ENCODE results near the gene RBM33. TPM values are rescaled to one million over a fixed set of nuclear protein-coding genes. Genes with fewer than 3 reads are reported as not detected.
A peak's percentile ranks its signal among the peaks of the same experiment; 100 is the strongest.

The RBM33 gene
- total and polyA plus RNA-seq, 2 of the 4 experiments (the other 2 are of a cell fraction): 7.3 to 10.8 TPM

DNA sequence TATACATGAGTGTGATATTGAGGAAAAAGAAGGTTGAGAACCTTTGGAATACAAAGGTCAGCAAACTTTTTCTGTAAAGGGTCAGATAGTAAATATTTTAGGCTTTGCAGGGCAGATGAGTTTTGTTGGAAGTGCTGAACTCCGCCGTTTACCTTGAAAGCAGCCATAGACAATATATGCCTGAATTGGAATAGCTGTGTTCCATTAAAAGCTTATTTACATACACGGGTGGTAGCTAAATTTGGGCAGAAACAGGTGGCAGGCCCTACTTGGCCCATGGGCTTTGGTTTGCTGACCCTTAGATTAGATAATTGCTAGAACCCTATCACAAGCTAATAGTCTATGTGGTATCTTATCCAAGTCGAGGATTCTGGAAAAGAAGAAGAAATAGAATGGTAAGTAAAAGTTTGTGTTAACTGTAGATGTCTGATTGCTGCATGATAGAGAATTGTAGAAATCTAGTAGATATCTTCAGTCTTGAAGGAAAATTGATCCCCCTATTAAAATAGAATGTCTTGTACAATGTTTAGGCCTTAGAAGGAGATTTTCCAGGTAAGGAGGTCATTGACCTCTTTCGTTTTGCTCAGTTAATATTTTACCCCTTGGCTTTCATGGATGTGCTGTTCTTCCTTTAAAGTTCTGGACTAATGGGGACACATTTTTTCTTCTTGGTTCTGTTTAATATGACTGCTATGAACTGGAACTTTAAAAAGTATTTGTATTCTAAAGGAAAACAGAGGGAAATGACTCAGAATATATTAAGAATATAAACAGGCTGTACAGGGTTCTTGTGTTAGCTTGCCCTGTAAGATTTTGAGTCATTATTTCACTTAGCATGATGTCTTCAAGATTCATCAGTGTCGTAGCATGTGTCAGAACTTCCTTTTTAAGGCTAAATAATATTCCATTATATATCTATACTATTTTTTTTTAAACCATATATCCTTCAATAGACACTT, 8.0 kb downstream of the RBM33 start:
- WGBS, 2 experiments (ENCODE audit: extremely low coverage in 2 of 2, insufficient read length in 1 of 2): no CpG with 5 or more reads among the region's 6 CpGs
- H3K79me1 ChIP-seq (ENCODE audit: low read depth in 1 of 2, low read length in 2 of 2): peaks cover 4 to 38% of the 10 kb centered on the region in 2 experiments; a peak in 3 of 4 replicates
- no TSS peak for BruUV-seq (replicated peaks)
- H3K4me2 ChIP-seq (ENCODE audit: low read depth, low read length): no peak overlapping the region; the same call in 1 of the 2 replicates
- no peak overlapping the region for H3K23ac ChIP-seq (ENCODE audit: low read depth, low read length)
- no peaks in the 10 kb centered on the region; the same call in 1 of the 2 replicates for H3K9me1 ChIP-seq (ENCODE audit: insufficient read depth, low read length)
- no peak overlapping the region for H3K27ac ChIP-seq (ENCODE audit: insufficient read depth, low read length)
- in situ Hi-C loops (cut with MboI; ENCODE audit: low sequenced_read_pairs): no loop called here
- H3K4me3 ChIP-seq (ENCODE audit: insufficient read depth, low read depth, low read length): no peak overlapping the region
- H2BK20ac ChIP-seq (ENCODE audit: low read depth, low read length): no peak overlapping the region
- no peak overlapping the region for H3K18ac ChIP-seq (ENCODE audit: low read depth, low read length)
- H2BK15ac ChIP-seq (ENCODE audit: low read depth, low read length): no peak overlapping the region
- H2BK5ac ChIP-seq (ENCODE audit: low read depth, low read length, poor library complexity, severe bottlenecking): peak overlapping the region; percentile 60
- no peak overlapping the region for H3K56ac ChIP-seq (ENCODE audit: extremely low read depth, insufficient read depth, low read length)
- H4K91ac ChIP-seq (ENCODE audit: insufficient read depth, low read depth, low read length): no peak overlapping the region
- H2AK5ac ChIP-seq (ENCODE audit: low read depth, low read length): no peak overlapping the region
- no peak overlapping the region for H2AFZ ChIP-seq (replicated peaks; ENCODE audit: low read length, poor library complexity)
- H3K27me3 ChIP-seq (ENCODE audit: control insufficient read depth, insufficient read depth, low read length): no peaks in the 10 kb centered on the region
- H3K14ac ChIP-seq (replicated peaks; ENCODE audit: low read depth, low read length): no peak overlapping the region
- peaks cover 7% of the 10 kb centered on the region for H3K4me1 ChIP-seq (ENCODE audit: control insufficient read depth, insufficient read depth, low read length)
- CTCF ChIA-PET: no interaction called here
- no peak overlapping the region for H2BK120ac ChIP-seq (ENCODE audit: low read depth, low read length)
- no peaks in the 10 kb centered on the region for H3K9me3 ChIP-seq (ENCODE audit: control insufficient read depth, insufficient read depth, low read length)
- H4K5ac ChIP-seq (ENCODE audit: low read depth, low read length): no peak overlapping the region
- POLR2A ChIA-PET (ENCODE audit: unreplicated experiment): no interaction called here
- no peak overlapping the region for H4K8ac ChIP-seq (ENCODE audit: low read depth in 2 of 2, low read length in 2 of 2)
- H4K20me1 ChIP-seq (ENCODE audit: insufficient read depth, low read length): peaks cover 82% of the 10 kb centered on the region
- H3K4ac ChIP-seq (ENCODE audit: low read depth, low read length): no peak overlapping the region
- peak; percentile 80 for ATAC-seq (ENCODE audit: low read depth)
- dilution Hi-C loops (cut with HindIII; ENCODE audit: low sequenced_read_pairs, unreplicated experiment): no loop called here
- DNase-seq: peak; percentile 76
- H2AK9ac ChIP-seq (replicated peaks; ENCODE audit: low read depth, low read length, poor library complexity): no peak overlapping the region
- H3K9ac ChIP-seq (ENCODE audit: low read depth, low read length): no peak overlapping the region
- peaks cover 2% of the 10 kb centered on the region for H3K36me3 ChIP-seq (ENCODE audit: control insufficient read depth, insufficient read depth, low read length)
- intact Hi-C loops (cut with micrococcal nuclease): no loop called here
- TF ChIP-seq CEBPB (IDR thresholded peaks at IDR 0.05; ENCODE audit: low read depth, low read length): no peak
- no peak for TF ChIP-seq MAZ (IDR thresholded peaks at IDR 0.05; ENCODE audit: borderline replicate concordance, low read depth, low read length)
- TF ChIP-seq, protein P1, sequence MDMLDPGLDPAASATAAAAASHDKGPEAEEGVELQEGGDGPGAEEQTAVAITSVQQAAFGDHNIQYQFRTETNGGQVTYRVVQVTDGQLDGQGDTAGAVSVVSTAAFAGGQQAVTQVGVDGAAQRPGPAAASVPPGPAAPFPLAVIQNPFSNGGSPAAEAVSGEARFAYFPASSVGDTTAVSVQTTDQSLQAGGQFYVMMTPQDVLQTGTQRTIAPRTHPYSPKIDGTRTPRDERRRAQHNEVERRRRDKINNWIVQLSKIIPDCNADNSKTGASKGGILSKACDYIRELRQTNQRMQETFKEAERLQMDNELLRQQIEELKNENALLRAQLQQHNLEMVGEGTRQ (IDR thresholded peaks at IDR 0.05; ENCODE audit: low read depth, low read length): no peak
- TF ChIP-seq FOS (IDR thresholded peaks at IDR 0.05; ENCODE audit: low read depth, low read length): no peak
- no peak for TF ChIP-seq RCOR1 (IDR thresholded peaks at IDR 0.05; ENCODE audit: insufficient replicate concordance, low read length)
- no peak for TF ChIP-seq SMC3 (IDR thresholded peaks at IDR 0.05; ENCODE audit: low read depth, low read length)
- TF ChIP-seq RFX5 (IDR thresholded peaks at IDR 0.05; ENCODE audit: low read depth, low read length): no peak
- TF ChIP-seq NFE2L2 (IDR thresholded peaks at IDR 0.05; ENCODE audit: low read depth, low read length): no peak
- TF ChIP-seq RAD21 (IDR thresholded peaks at IDR 0.05; ENCODE audit: low read length): no peak
- TF ChIP-seq MAFK (IDR thresholded peaks at IDR 0.05; ENCODE audit: low read depth, low read length): no peak
- TF ChIP-seq, protein P2, sequence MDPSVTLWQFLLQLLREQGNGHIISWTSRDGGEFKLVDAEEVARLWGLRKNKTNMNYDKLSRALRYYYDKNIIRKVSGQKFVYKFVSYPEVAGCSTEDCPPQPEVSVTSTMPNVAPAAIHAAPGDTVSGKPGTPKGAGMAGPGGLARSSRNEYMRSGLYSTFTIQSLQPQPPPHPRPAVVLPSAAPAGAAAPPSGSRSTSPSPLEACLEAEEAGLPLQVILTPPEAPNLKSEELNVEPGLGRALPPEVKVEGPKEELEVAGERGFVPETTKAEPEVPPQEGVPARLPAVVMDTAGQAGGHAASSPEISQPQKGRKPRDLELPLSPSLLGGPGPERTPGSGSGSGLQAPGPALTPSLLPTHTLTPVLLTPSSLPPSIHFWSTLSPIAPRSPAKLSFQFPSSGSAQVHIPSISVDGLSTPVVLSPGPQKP (IDR thresholded peaks at IDR 0.05; ENCODE audit: borderline replicate concordance, low read depth, low read length): no peak
- no peak for TF ChIP-seq CHD1 (IDR thresholded peaks at IDR 0.05; ENCODE audit: low read depth, low read length)
- TF ChIP-seq BHLHE40 (IDR thresholded peaks at IDR 0.05; ENCODE audit: low read depth, low read length): no peak
- TF ChIP-seq, protein P3, sequence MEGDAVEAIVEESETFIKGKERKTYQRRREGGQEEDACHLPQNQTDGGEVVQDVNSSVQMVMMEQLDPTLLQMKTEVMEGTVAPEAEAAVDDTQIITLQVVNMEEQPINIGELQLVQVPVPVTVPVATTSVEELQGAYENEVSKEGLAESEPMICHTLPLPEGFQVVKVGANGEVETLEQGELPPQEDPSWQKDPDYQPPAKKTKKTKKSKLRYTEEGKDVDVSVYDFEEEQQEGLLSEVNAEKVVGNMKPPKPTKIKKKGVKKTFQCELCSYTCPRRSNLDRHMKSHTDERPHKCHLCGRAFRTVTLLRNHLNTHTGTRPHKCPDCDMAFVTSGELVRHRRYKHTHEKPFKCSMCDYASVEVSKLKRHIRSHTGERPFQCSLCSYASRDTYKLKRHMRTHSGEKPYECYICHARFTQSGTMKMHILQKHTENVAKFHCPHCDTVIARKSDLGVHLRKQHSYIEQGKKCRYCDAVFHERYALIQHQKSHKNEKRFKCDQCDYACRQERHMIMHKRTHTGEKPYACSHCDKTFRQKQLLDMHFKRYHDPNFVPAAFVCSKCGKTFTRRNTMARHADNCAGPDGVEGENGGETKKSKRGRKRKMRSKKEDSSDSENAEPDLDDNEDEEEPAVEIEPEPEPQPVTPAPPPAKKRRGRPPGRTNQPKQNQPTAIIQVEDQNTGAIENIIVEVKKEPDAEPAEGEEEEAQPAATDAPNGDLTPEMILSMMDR (conservative IDR thresholded peaks at IDR 0.05; ENCODE audit: low read depth, low read length): no peak
- TF ChIP-seq POLR2A (IDR thresholded peaks at IDR 0.05; ENCODE audit: low read depth, low read length): no peak
